Measurements from ENCODE around the gene CFAP61.

- TF ChIP-seq, protein P1, sequence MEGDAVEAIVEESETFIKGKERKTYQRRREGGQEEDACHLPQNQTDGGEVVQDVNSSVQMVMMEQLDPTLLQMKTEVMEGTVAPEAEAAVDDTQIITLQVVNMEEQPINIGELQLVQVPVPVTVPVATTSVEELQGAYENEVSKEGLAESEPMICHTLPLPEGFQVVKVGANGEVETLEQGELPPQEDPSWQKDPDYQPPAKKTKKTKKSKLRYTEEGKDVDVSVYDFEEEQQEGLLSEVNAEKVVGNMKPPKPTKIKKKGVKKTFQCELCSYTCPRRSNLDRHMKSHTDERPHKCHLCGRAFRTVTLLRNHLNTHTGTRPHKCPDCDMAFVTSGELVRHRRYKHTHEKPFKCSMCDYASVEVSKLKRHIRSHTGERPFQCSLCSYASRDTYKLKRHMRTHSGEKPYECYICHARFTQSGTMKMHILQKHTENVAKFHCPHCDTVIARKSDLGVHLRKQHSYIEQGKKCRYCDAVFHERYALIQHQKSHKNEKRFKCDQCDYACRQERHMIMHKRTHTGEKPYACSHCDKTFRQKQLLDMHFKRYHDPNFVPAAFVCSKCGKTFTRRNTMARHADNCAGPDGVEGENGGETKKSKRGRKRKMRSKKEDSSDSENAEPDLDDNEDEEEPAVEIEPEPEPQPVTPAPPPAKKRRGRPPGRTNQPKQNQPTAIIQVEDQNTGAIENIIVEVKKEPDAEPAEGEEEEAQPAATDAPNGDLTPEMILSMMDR (IDR thresholded peaks at IDR 0.05; ENCODE audit: insufficient read depth, low read length, poor library complexity, severe bottlenecking): no peak
- no peak for TF ChIP-seq EZH2phosphoT487 (conservative IDR thresholded peaks at IDR 0.05; ENCODE audit: low read length)
These were observed 158.6 kb downstream of the CFAP61 start for GRCh38 chr20:20210943-20211273.
